KMS-11 (cell line): ENCODE measurements around the gene IFT80.

Experiments
- H2AFZ ChIP-seq: fragments of 200-600 bp; sonication (generic); 2 replicates; pipeline ENCODE4 v1.6.1; 2016; ENCODE audit warnings: antibody characterized with exemption, mixed run types, low read depth
- H3K27ac ChIP-seq: fragments of 200-600 bp; sonication (generic); 2 replicates; pipeline ENCODE4 v1.6.1; 2016; ENCODE audit warnings: mild to moderate bottlenecking, mixed run types
- H3K27me3 ChIP-seq: fragments of 200-600 bp; sonication (generic); 2 replicates; pipeline ENCODE4 v1.6.1; 2017; ENCODE audit warnings: mild to moderate bottlenecking, low read depth, mixed run types, moderate library complexity; ENCODE audit not compliant: insufficient read depth
- H3K36me3 ChIP-seq: fragments of 200-600 bp; sonication (generic); 2 replicates; pipeline ENCODE4 v1.6.1; 2017; ENCODE audit warnings: mild to moderate bottlenecking, mixed run types; ENCODE audit not compliant: insufficient read depth
- H3K4me1 ChIP-seq: fragments of 200-600 bp; sonication (generic); 2 replicates; pipeline ENCODE4 v1.6.1; 2016; ENCODE audit warnings: mild to moderate bottlenecking, low read depth, mixed run types; ENCODE audit not compliant: poor library complexity, severe bottlenecking
- H3K4me2 ChIP-seq: fragments of 200-600 bp; sonication (generic); 2 replicates; pipeline ENCODE4 v1.7.0; 2016; ENCODE audit warnings: mild to moderate bottlenecking, mixed run types
- H3K4me3 ChIP-seq: fragments of 200-600 bp; sonication (generic); IDR thresholded peaks from 2 replicates; pipeline ENCODE4 v1.6.1; 2017; ENCODE audit warnings: low read depth, low read length, mixed read lengths; ENCODE audit not compliant: insufficient read depth
- H3K79me2 ChIP-seq: fragments of 200-600 bp; sonication (generic); 2 replicates; pipeline ENCODE4 v1.6.1; 2016; ENCODE audit warnings: low read depth, mixed run types; ENCODE audit not compliant: insufficient read depth
- H3K9ac ChIP-seq: fragments of 200-600 bp; sonication (generic); 2 replicates; pipeline ENCODE4 v1.6.1; 2016; ENCODE audit warnings: mild to moderate bottlenecking, mixed run types
- H4K20me1 ChIP-seq: fragments of 200-600 bp; sonication (generic); 2 replicates; pipeline ENCODE4 v1.6.1; 2016; ENCODE audit warnings: mild to moderate bottlenecking, mixed run types; ENCODE audit not compliant: insufficient read depth
- TF ChIP-seq, protein P1 (sequence below): fragments of 200-600 bp; sonication (generic); conservative IDR thresholded peaks from 2 replicates; pipeline ENCODE4 v1.6.1; 2017; ENCODE audit warnings: low read depth, mild to moderate bottlenecking, antibody characterized with exemption, low read length, moderate library complexity, mixed read lengths

The IFT80 gene

DNA sequence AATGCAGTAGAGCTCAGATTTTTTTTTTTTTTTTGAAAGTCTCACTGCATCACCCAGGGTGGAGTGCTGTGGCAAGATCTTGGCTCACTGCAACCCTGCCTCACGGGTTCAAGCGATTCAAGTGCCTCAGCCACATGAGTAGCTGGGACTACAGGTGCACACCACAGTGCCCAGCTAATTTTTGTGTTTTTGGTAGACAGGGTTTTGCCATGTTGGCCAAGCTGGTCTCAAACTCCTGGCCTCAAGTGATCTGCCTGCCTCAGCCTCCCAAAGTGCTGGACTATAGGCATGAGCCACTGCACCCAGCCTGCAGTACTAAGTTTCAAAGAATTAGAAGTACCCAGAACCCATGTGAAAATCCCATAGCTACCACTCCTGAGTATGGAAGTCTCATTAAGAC lies 36.1 kb upstream of the IFT80 start:
- Histone ChIP-seq H3K4me1 (peaks cover 14% of the 10 kb centered on the region), H3K27ac (peak overlapping the region; percentile 14; the same call in 1 of the 2 replicates)

DNA sequence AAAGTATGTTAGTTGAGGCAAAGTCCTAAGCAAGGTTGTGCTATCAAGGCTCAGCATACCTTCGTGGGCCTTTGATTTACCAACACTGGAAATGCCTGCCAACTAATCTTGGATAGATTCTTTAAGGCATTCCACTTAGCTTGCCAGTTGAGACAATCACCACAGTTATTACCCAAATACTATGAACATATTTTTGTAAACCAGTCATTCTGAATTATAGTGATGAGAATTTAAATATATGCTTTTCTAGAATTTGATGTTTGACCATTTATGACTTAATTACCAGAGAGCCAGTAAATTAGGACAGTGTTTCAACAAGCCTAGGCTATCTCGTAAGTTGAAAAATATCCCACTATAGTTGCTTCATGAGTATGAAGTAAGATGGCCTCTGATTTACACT lies 35.0 kb upstream of the IFT80 start:
- Histone ChIP-seq H4K20me1 (no peaks in the 10 kb centered on the region), H3K4me1 (peaks cover 9% of the 10 kb centered on the region), H3K27me3 (no peaks in the 10 kb centered on the region), H2AFZ (no peak overlapping the region), H3K4me2 (no peak overlapping the region), H3K9ac (no peak overlapping the region), H3K4me3 (no peak overlapping the region), H3K27ac (no peak overlapping the region), H3K36me3 (peaks cover 49% of the 10 kb centered on the region; the same call in 1 of the 2 replicates), H3K79me2 (peaks cover 69% of the 10 kb centered on the region)
- TF ChIP-seq, protein P1, sequence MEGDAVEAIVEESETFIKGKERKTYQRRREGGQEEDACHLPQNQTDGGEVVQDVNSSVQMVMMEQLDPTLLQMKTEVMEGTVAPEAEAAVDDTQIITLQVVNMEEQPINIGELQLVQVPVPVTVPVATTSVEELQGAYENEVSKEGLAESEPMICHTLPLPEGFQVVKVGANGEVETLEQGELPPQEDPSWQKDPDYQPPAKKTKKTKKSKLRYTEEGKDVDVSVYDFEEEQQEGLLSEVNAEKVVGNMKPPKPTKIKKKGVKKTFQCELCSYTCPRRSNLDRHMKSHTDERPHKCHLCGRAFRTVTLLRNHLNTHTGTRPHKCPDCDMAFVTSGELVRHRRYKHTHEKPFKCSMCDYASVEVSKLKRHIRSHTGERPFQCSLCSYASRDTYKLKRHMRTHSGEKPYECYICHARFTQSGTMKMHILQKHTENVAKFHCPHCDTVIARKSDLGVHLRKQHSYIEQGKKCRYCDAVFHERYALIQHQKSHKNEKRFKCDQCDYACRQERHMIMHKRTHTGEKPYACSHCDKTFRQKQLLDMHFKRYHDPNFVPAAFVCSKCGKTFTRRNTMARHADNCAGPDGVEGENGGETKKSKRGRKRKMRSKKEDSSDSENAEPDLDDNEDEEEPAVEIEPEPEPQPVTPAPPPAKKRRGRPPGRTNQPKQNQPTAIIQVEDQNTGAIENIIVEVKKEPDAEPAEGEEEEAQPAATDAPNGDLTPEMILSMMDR = no peak

More for the DNA sequence above, 36.1 kb upstream of the IFT80 start:
- no peaks in the 10 kb centered on the region for H4K20me1 ChIP-seq
- TF ChIP-seq, protein P1 = no peak
- H3K4me2 ChIP-seq = no peak overlapping the region
- H3K27me3 ChIP-seq = no peaks in the 10 kb centered on the region
- no peak overlapping the region for H2AFZ ChIP-seq
- peaks cover 78% of the 10 kb centered on the region for H3K79me2 ChIP-seq
- H3K4me3 ChIP-seq = no peak overlapping the region
- no peak overlapping the region for H3K9ac ChIP-seq
- H3K36me3 ChIP-seq = peaks cover 42% of the 10 kb centered on the region; the same call in 1 of the 2 replicates

DNA sequence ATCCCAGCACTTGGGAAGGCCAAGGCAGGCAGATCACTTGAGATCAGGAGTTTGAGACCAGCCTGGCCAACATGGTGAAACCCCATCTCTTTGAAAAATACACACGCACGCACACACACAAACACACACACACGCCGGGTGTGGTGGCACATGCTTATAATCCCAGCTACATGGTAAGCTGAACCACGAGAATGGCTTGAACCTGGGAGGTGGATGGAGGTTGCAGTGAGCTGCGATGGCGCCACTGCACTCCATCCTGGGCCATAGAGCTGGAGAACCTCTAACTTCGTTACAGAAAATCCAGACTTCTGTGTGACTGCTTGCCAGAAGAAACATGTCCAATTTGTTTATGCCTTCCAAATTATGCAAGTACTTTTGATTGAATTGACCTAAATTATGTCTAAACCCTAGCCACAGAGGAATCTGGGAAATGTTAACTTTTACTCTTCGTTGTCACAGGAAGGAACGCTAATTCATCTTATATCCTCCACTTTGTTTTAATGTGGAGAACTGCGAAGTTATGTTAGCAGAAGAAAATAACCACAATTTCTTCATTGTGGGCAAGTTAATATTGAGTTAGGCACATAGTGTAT lies 28.9 kb upstream of the IFT80 start:
- Histone ChIP-seq H3K79me2 (peaks cover 73% of the 10 kb centered on the region), H3K36me3 (peaks cover 64% of the 10 kb centered on the region; the same call in 1 of the 2 replicates)
- TF ChIP-seq, protein P1 = no peak

DNA sequence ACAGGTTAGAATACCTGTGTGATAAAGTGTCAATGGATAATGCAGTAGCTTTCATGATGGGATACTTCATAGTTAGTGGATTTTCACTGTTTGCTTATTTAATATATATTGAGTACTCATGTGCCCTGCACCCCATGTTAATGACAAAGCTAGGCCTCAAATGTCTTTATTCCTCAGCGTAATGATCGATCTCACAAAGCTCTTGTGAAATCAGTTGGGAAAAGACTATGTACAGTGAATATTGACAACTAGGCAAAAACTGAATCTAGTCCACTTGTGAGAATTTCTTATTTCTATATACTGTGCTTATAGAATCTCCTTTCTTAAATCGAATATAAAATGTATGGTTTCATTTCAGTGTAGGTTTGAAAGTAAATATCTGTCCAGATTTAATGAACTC lies 18.3 kb upstream of the IFT80 start:
- TF ChIP-seq, protein P1 = no peak
- no peak overlapping the region for H3K4me2 ChIP-seq

More for the DNA sequence above, 28.9 kb upstream of the IFT80 start:
- Histone ChIP-seq H3K9ac (no peak overlapping the region), H3K27ac (no peak overlapping the region), H3K4me1 (peaks cover 9% of the 10 kb centered on the region), H4K20me1 (peaks cover 12% of the 10 kb centered on the region; the same call in 1 of the 2 replicates), H3K4me3 (no peak overlapping the region), H3K4me2 (no peak overlapping the region), H3K27me3 (no peaks in the 10 kb centered on the region), H2AFZ (no peak overlapping the region)

More for the DNA sequence above, 18.3 kb upstream of the IFT80 start:
- no peak overlapping the region for H2AFZ ChIP-seq
- H4K20me1 ChIP-seq = peaks cover 25% of the 10 kb centered on the region; the same call in 1 of the 2 replicates
- peaks cover 95% of the 10 kb centered on the region for H3K79me2 ChIP-seq
- no peak overlapping the region for H3K9ac ChIP-seq
- no peak overlapping the region; the same call in 1 of the 2 replicates for H3K27ac ChIP-seq
- H3K4me3 ChIP-seq = no peak overlapping the region
- H3K27me3 ChIP-seq = no peaks in the 10 kb centered on the region
- H3K36me3 ChIP-seq = peaks cover 72% of the 10 kb centered on the region
- peaks cover 93% of the 10 kb centered on the region for H3K4me1 ChIP-seq
